ENCODE results near the gene CMIP.
"Not testable (repeated sequence)": the region's sequence is repeated elsewhere in the genome, so short reads cannot be mapped to it uniquely, and the experiment has no call there.

CMIP gene

DNA sequence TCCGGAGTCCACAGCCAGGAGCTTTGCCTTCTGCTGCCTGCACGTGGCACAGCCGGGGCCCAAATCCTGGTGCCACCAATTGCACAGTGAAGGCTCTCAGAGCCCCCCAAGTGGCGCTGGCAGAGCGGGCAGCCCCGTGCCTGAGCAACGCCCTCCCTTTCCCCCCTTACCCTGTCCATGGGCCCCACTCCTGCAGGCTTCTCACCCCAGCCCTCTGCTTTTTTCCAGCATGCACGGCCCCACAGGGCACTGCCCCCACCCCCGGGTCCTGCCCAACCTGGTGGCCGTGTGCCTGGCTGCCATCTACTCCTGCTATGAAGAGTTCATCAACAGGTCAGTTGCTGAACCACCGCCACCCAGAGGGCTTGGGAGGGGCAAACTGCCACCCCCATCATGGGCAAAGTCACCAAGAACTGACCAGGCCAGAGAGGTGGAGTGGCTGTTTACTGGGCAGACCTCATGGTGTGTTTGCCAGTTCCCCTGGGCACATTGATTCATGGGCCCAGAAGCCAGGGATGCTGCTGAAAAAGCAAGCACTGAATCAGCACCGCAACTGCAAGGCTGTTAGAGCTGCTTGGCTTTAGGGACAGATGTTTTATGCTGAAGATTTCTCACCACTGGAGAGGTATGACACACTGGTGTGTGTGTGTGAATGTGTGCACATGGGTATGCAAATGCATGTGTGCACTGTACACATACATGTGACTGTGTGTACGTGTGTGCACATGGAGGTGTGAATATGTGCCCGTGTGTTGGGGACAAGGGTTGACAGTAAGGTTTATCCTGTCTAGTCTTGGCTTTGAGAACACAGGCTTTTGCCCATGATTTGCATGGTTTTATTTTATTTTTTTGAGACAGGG, 227.4 kb downstream of the CMIP start:
- DNase-seq = no peak

DNA sequence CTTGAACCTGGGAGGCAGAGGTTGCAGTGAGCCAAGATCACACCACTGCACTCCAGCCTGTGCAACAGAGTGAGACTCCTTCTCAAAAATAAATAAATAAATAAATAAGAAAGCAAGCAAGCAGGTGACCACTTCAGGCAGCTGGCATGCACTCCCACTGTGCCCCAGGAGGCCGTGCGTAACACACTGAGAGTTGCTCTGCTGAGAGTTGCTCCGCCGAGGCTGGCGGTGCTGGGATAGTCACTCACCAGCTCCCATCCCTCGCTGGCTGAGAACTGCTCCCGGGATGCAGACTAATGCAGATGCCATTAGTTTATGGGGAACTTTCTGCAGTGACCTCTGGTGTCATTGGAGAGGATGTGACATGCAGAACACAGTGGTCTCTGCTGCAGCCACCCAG, 228.8 kb downstream of the CMIP start:
- DNase-seq = no peak

DNA sequence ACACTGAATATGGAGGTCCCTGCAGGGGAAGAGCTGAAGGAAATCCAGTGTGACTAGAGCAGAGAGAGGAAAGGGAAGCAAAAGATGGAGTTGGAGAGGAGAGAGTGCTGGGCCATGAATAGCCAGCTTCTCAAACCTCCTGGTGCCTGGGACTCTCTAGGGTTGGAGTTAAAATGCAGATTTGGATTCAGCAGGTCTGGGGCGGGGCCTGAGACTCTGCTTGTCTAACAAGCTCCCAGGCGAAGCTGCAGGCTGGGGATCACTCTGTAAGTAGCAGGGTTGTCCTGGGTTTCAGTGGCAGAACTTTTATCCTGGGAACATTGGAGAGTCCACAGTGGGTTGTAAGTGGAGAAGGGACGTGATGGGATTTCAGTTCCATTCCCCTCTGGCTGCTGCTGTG, 231.1 kb downstream of the CMIP start:
- DNase-seq = no peak

DNA sequence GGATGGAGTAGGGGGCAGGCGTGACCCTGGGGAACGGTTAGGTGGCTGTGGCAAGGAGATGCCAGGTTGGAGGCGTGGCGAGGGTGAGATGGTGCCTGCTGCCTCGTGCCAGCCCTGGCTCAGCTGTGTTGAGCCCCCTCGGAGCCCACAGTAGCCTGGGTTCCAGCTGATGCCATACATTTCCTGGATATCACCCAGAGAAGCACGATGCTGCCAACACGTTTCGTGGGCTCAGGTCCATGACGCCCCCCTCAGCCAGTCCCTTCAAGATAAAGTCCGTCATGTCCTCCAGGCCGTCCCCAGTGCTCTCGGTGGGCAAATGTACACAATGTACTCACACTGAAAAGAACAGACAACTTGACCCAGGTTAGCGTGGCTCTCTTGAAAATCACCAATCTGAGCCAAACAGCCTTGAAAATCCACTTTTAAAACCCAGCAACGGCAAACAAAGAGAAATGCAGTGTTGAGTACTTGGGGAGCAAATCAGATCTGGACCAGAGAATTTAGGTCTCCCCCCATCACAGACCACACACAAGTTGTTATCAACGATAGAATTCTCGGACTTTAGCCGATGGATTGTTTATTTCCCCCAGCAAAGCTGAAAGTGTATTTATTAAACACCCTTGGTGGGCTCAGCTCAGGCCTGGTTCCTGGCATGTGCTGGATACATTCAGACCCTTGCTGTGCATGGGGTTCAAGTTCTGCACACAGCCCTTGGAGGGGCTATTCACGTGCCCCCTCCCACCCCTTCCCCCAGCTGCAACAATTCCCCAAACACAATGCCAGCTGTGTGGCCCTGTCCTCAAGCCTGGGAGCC, 231.7 kb downstream of the CMIP start:
- DNase-seq = no peak

DNA sequence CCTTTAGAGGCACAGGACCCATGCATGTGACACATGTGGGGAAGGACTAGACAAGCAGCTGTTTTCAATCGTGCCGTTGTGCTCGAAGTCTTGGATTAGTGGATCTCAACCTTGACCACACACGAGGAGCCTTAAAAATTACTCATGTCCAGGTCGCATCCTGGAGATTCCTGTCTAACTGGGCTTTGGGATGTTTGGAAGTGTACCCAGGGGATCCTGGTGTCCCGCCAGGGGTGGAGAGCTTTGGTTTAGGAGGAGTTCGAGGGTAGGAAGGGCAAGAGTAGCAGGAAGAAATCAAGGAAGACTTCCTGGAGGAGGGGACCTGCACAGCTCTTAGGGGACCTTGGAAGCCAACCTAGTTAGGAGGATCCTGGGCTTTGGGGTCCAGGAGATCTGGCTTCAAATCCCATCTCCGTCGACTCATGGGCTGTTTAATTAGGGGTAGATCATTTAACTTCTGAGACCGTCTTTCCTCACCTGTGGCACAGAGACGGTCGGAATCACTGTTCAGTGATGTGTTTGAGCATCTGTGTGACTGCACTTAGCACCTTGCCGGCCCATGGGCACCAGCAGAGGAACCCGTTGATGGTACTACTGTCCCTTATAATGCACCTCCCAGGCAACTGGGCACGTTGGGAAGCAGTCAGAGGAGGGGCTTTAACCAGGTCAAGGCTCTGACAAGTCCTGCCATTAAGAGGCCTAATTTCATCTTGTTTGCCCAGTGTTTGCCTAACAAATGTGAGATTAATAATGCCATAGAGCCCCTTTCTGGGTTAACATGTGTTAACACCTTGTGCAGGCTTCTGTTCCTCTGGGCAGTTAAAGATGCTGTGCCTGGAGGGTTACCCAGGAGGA, 232.5 kb downstream of the CMIP start:
- no peak for DNase-seq

DNA sequence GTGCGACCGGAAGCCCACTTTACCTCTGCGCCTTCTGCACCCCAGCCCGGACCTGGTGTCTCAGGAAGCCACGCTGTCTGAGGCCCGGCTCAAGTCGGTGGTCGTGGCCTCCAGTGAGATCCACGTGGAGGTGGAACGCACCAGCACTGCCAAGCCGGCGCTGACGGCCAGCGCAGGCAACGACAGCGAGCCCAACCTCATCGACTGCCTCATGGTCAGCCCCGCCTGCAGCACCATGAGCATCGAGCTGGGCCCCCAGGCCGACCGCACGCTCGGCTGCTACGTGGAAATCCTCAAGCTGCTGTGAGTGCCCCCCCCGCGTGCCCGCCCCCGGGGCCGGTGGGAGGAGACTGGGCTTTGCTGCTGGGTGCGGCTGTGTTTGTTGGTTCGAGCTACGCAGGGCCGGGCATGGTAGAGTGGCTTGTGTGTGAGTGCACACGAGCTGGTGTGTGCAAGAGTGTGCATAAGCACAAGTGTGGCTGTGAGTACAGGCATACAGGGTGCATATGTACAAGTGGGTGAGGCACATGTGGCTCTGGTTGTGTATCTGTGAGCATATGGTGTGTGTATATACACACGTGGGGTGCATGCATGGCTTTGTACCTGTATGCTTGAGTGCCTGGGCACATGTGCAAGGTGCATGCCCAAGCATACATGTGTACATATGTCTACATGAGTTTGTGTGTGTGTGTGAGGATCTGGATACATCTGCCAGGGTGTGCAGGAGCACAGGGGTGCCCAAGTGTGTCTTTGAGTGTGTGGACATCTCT, 233.9 kb downstream of the CMIP start:
- DNase-seq = no peak

DNA sequence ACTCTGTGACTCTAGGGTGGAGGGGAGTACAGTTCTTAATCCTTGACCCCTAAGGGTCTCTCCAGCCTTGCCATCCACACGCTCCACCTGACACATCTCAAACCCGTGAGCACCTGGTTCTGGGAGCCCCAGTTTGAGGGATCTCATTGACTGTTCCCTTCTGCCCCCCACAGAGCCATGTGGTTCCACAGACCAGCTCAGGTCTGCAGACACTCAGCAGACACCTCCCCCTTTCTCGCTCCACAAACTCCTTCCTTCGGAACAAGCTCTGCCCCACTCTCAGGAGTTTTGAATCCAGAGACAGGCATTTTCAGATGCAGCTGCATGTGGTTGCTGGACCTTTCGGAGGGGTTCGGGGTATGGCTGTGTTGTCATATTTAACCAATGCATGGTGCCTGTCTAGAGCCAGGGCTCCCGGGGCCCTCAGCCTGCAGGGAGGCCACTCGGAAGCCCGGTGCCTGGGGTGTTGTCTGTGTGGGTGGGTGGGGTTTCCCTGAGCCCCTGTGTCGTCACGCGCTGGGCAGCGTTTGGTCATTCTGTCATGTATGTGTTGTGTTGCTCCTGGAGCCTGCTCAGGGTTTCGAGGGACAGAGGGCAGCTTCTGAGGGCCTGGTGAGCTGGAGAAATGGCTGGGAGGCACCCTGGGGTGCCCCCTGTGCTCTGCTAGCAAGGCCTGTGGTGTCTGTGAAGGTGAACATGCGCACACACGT, 235.3 kb downstream of the CMIP start:
- DNase-seq = no peak

DNA sequence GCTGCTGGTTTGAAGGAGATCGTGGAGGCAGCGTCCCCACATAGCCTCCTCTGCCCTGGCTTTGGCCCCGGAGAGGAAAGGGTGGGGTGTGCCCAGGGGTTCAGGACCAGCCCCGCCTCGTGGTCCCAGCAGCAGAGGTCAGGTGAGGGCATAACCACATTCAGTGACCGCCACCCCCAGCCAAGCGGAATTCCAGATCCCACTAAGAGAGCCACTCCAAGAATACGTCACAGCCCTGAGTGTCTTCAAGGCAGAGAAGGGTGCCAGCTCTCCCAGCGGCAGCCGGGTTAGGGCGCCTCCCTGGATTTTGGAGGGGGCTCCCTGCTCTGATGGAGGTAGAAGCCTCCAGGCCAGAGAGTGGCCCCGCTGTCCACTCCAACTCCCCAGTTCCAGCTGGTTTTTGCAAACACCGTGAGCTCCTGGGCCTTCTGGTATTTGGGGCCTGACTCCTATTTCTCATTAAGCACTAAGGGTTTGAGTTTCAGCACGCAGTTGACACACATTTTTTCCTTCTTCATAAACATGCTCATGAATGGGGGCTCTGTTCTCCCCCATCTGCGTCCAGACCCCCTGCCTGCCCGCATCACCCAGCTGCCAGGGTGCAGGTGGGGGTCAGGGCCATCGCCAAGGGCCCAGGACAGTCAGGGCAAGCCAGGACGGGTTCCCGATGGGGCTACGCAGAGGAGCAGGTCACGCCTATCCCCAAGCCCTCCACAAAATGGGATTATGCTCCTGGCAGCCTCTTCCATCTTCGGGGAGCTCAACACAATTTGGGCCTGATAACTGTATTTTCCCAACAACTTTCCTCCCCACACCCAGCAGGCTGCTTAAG, 236.1 kb downstream of the CMIP start:
- no peak for DNase-seq

DNA sequence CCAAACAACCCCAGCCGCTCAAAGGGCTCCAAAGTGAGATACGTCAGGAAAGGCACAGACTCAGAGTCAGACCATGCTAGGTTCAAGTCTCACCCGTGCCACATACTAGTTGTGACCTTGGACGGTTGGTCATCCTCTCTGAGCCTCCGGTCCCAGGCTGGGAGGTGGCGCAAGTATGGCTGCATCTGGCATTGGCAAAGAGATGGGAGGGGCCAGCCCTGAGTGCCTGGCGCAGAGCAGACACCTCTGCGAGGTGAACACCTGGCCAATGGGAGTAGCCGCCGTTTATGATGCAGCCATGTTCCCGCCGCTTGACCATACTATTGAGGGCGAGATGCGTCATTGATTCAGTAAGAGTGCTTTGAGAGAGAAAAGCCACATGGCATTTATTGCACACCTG, 236.7 kb downstream of the CMIP start:
- DNase-seq = no peak

DNA sequence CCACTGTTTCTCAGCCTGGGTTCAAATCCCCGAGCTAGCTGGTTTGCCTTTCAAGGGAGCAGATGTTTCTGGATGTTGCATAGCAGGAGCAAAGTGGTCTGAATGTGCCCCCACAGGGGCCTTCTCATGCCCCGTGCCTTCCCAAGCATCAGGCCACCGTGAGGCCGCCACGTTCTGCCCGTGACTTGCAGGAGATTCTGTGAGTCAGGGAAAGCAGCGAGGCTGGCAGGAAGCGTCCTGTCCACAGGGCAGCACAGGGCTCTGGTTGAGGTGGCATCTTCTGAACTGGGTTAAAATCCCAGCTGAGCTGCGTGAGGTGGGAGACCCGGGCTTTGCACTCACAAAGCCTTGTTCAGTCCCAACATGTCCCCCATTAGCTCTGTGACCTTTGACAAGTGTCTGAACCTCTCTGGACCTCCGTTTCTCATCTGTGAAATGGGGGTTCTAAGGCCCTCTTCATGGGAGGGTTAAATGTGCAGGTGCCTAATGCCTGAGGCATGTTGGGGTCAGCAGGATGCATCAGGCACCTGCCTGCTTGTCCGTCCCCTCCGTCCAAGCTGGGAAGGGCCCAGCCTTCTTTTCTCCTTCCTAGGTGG, 239.7 kb downstream of the CMIP start:
- DNase-seq = no peak

DNA sequence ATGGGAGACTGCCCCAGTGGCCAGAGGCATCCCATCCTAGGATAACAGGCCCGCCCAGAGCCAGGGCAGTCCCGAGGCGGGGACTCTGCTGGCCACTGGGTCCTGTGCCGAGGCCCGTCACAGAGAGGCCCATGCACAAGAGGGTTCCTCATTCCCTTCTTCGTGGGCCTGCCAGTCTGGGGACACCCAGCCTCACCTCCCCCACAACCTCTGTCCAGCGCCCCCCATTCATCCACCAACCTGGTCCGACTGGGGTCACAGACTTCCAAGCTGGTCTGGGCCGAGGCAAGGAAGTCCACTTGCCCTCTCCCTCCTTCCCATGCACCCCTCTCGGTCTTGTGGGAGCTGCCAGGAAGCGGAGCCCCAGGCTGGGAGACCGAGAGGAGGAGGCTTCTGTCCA, 240.3 kb downstream of the CMIP start:
- no peak for DNase-seq

DNA sequence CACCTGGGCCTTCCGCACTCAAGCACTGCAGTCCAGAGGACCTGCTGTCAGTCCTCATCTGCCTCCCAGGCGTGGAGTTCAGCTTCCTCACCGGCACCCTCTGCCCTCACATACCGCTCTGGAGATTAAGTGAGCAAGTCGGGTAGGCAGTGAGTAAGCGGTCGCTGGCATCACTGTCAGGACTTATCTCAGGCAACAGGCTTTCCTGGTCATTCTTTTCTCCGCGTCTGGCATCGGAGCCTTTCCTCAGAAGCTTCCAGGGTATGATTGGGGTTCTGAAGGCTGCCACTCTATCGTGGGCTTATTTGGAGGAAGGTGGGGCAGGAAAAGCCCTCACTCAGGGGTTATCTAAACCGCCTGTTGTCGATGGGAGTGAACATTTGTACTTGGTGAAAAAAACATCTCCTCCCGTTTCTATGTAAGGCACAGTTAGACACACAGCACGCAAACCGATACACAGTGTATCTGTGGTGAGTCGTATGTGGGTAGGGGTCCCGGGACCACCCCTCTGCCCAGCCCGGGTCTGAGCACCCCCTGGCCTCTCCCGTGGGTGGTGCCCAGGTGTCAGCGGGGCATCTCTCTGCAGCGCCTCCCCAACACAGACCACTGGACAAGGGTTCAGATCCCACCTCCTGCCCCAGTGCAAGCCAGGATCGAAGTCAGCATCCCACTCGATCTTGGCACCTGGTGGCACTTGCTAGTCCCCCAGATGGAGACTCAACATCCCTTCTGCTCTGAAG, 242.0 kb downstream of the CMIP start:
- no peak for DNase-seq

DNA sequence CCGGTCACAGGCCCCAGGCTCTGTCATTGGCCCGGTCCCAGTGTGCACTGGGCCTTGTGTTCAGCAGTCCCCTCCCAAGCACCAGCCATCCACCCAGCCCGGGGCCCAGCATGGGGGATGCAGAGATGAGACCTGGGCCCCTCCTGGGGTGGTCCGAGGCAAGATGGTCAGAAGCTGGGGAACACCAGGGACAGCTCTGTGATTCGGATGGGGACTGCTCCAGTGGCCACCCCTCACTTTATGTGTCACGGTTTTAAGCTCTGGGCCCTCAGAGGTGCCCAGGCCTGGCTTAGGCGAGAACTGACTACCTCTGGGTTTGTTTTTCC, 242.5 kb downstream of the CMIP start:
- no peak for DNase-seq

DNA sequence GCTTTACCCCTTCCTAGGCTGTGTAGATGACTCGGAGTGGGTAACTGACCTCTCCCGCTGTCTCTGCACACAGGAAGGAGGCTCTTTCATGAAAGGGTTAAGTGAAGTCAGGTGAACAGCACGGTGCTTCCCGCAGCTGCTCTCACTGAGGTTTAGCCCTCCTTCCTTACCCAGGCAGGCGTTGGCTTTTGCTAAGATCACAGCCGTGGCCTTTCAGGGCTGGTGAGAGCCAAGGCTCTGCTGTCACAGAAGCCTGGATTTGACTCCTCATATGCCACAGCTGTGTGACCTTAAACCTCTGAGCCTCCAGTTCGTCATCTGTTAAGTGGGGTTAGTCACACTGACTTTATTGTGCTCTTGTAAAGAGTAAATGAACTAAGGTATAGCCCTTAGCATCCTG, 243.6 kb downstream of the CMIP start:
- DNase-seq = peak in 1 of 2 experiments; percentile 29

DNA sequence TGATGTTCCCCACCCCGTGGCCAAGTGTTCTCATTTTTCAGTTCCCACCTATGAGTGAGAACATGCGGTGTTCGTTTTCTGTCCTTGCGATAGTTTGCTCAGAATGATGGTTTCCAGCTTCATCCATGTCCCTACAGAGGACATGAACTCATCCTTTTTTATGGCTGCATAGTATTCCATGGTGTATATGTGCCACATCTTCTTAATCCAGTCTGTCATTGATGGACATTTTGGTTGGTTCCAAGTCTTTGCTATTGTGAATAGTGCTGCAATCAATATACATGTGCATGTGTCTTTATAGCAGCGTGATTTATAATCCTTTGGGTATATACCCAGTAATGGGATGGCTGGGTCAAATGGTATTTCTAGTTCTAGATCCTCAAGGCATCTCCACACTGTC, 244.2 kb downstream of the CMIP start:
- DNase-seq = not testable (repeated sequence)

DNA sequence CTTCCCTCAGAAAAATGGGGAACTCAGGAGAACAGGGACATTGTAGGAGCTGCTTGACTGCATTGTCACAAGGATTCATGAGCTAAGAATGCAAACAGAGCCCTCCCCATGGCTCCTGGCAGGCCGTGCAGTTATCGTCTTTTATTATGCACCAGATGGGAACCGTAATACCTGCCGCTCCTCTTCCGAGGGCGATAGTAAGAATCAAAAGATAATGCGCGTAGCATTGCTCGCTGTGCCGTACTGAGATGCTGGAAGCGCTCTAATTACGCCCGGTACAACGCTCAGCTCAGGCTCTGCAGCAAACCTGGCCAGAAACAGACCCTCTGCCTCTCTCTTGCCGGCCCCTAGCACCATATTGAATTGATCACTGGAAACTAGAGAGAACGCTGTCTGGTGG, 247.4 kb downstream of the CMIP start:
- DNase-seq = no peak

DNA sequence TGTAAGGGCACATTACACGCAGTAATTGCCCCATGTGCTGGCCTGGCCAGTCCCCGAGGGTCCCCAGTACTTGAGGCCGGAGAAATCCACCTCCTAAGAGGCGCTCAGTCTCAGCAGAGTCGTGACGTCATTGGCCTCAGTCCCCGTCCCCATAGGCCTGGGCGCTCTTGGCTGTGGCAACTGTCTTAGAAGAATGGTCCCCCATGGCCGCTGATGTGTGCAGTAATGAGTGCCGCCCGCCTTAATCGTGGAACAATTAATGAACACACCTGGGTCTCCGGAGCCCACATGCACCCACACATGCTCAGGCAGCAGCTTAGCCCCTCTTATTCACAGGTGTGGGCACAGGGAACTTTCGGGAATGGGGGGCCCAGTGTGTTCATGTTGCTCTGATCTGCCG, 248.0 kb downstream of the CMIP start:
- no peak for DNase-seq

DNA sequence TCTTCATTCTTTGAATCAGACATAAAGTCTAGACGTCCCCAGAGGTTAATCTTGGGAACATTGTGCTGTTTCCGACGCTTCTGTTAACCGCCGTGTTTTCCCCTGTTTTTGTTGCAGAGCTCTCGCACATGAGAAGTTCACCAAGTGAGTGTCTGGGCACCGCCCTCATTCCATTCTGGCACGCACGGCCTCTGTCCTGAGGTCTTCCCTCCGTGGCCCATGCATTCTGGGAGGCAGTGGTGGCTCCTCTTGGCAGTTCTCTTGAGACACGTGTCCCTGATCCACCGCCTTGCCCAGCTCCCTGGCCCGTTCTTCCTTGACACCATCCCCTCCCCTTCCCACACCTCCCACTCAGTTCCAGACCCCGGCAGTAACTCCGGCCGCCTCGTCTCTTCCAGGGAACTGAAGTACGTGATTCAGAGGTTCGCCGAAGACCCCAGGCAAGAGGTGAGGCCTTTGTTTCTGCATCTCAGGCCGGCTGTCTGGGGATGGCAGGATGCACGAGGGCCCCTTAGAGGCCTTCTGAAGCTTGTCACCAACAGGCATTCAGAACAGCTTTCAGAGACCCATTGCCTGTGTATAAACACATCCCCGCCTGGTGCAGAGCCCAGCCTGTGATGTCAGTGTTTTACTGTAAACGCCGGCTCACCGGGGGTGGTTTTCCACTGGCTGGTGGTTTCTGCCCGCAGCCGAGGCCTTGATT, 248.6 kb downstream of the CMIP start:
- no peak for DNase-seq

DNA sequence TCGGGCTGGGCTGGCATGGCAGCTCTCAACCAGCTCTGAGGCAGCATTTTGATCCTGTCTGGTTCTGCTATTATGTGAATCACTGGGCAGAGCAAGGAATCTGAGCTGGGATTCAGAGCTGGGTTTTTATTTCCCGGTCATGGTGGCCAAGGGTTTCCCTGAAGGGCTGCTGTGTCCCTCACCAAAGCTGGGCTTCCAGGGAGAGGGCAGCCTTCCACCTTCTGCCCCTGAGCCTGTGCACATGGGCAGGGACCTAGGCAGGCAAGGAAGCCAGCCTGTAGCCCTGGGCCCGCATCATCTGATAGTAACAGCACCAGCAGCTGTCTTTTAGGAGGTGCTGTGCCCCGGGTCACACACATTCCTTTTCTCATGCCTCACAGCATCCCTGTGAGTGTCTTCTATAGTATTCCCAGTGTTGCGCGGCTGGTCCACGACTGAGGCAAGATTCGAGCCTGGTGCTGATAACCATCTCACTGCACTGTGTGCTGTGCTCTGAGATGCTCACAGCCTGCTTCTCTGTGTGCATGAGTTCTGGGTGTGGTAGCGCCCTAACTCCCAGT, 249.2 kb downstream of the CMIP start:
- no peak for DNase-seq
